DND-41 (cell line): ENCODE measurements around the gene GHITM.

Experiments
- ATAC-seq: fragments of 200-7000 bp; cut with Tn5 transposase; 3 replicates; pipeline ENCODE4 v1.9.1; 2021; ENCODE audit warnings: low read depth; ENCODE audit not compliant: insufficient read depth
- DNase-seq: peaks from one replicate; pipeline ENCODE4 v3.0.0-alpha.2; 2020
- H2AFZ ChIP-seq: 2 replicates; pipeline ENCODE4 v1.6.0; 2012; ENCODE audit warnings: low read depth, low read length
- H3K27ac ChIP-seq: 2 replicates; pipeline ENCODE4 v1.5.1; 2012; ENCODE audit warnings: low read length, inconsistent platforms
- H3K27me3 ChIP-seq: fragments of 200-600 bp; sonication (generic); 2 replicates; pipeline ENCODE4 v1.6.0; 2012; ENCODE audit warnings: low read length, mild to moderate bottlenecking, inconsistent platforms; ENCODE audit not compliant: insufficient read depth, poor library complexity
- H3K36me3 ChIP-seq: 2 replicates; pipeline ENCODE4 v1.5.1; 2012; ENCODE audit warnings: low read length, inconsistent platforms; ENCODE audit not compliant: insufficient read depth
- H3K4me1 ChIP-seq: 2 replicates; pipeline ENCODE4 v1.5.1; 2012; ENCODE audit warnings: mild to moderate bottlenecking, low read length; ENCODE audit not compliant: insufficient read depth
- H3K4me2 ChIP-seq: 2 replicates; pipeline ENCODE4 v1.6.0; 2012; ENCODE audit warnings: mild to moderate bottlenecking, moderate library complexity, low read length, inconsistent platforms; ENCODE audit not compliant: insufficient read depth
- H3K4me3 ChIP-seq, 2 experiments: fragments of 200-600 bp in 1 of 2; shearing (Covaris generic) in 1 of 2; 2 replicates each; pipeline ENCODE4 v1.5.1; 2012 to 2016; ENCODE audit warnings: inconsistent platforms in 2 of 2, low read length in 2 of 2, mild to moderate bottlenecking in 2 of 2, low read depth in 1 of 2, moderate library complexity in 1 of 2
- H3K79me2 ChIP-seq: 2 replicates; pipeline ENCODE4 v1.6.0; 2012; ENCODE audit warnings: low read length, inconsistent platforms; ENCODE audit not compliant: insufficient read depth
- H3K9ac ChIP-seq: 2 replicates; pipeline ENCODE4 v1.6.0; 2012; ENCODE audit warnings: low read depth, mild to moderate bottlenecking, inconsistent platforms, low read length, moderate library complexity
- H3K9me3 ChIP-seq: 2 replicates; pipeline ENCODE4 v1.5.1; 2012; ENCODE audit warnings: low read length, moderate library complexity, mild to moderate bottlenecking, inconsistent platforms; ENCODE audit not compliant: insufficient read depth, severe bottlenecking
- H4K20me1 ChIP-seq: 2 replicates; pipeline ENCODE4 v1.6.0; 2012; ENCODE audit warnings: low read length; ENCODE audit not compliant: insufficient read depth
- CTCF ChIP-seq: IDR thresholded peaks from 2 replicates; pipeline ENCODE4 v1.5.1; 2012; ENCODE audit warnings: borderline replicate concordance, low read length, moderate library complexity, mild to moderate bottlenecking; ENCODE audit not compliant: poor library complexity, severe bottlenecking; ENCODE audit errors: extremely low read depth
- EZH2 ChIP-seq: IDR thresholded peaks from 3 replicates; pipeline ENCODE4 v1.6.1; 2012; ENCODE audit warnings: borderline replicate concordance, low read depth, mild to moderate bottlenecking, moderate library complexity, low read length, inconsistent platforms; ENCODE audit not compliant: severe bottlenecking

Gene GHITM

GRCh38 chr10:84200537-84201243 lies 61.4 kb downstream of the GHITM start:
- H3K9ac ChIP-seq = no peak overlapping the region

GRCh38 chr10:84201244-84201606 lies 61.9 kb downstream of the GHITM start:
- no peaks in the 10 kb centered on the region for H3K36me3 ChIP-seq
- no peak overlapping the region for H3K9ac ChIP-seq
- ATAC-seq (no peak), DNase-seq (no peak)
- no peaks in the 10 kb centered on the region; the same call in 1 of the 2 replicates for H4K20me1 ChIP-seq
- no peak for TF ChIP-seq EZH2
- no peak for TF ChIP-seq CTCF
- no peaks in the 10 kb centered on the region for H3K9me3 ChIP-seq
- no peak overlapping the region for H2AFZ ChIP-seq
- H3K27ac ChIP-seq = no peak overlapping the region
- H3K79me2 ChIP-seq = no peaks in the 10 kb centered on the region
- no peak overlapping the region for H3K4me2 ChIP-seq
- H3K27me3 ChIP-seq = peaks cover 3% of the 10 kb centered on the region
- H3K4me1 ChIP-seq = peaks cover under 1% of the 10 kb centered on the region; the same call in 1 of the 2 replicates
- H3K4me3 ChIP-seq = no peak overlapping the region

More at GRCh38 chr10:84200537-84201243, 61.4 kb downstream of the GHITM start:
- no peaks in the 10 kb centered on the region for H3K9me3 ChIP-seq
- no peak for TF ChIP-seq CTCF
- H3K36me3 ChIP-seq = no peaks in the 10 kb centered on the region
- H4K20me1 ChIP-seq = no peaks in the 10 kb centered on the region; the same call in 1 of the 2 replicates
- H3K27me3 ChIP-seq = peaks cover 5% of the 10 kb centered on the region
- H3K4me2 ChIP-seq = no peak overlapping the region
- peaks cover 4% of the 10 kb centered on the region; the same call in 1 of the 2 replicates for H3K4me1 ChIP-seq
- ATAC-seq (no peak), DNase-seq (no peak)
- H3K79me2 ChIP-seq = no peaks in the 10 kb centered on the region
- no peak overlapping the region for H3K27ac ChIP-seq
- H2AFZ ChIP-seq = no peak overlapping the region
- no peak overlapping the region for H3K4me3 ChIP-seq

GRCh38 chr10:84201682-84202081 lies 62.4 kb downstream of the GHITM start:
- no peak overlapping the region for H3K4me2 ChIP-seq
- H3K27me3 ChIP-seq = peaks cover 2% of the 10 kb centered on the region
- no peak overlapping the region for H3K4me3 ChIP-seq
- no peaks in the 10 kb centered on the region for H3K36me3 ChIP-seq
- TF ChIP-seq CTCF (no peak), EZH2 (no peak)
- H3K9ac ChIP-seq = no peak overlapping the region
- H3K27ac ChIP-seq = no peak overlapping the region
- H2AFZ ChIP-seq = no peak overlapping the region
- H3K4me1 ChIP-seq = no peaks in the 10 kb centered on the region
- ATAC-seq (no peak), DNase-seq (no peak)
- H3K79me2 ChIP-seq = no peaks in the 10 kb centered on the region
- H3K9me3 ChIP-seq = no peaks in the 10 kb centered on the region
- H4K20me1 ChIP-seq = no peaks in the 10 kb centered on the region; the same call in 1 of the 2 replicates
